ENCODE measurements around the gene TENM4.

GRCh38 chr11:78786746-78787145, 654.1 kb downstream of the TENM4 start:
- TF ChIP-seq CEBPB (IDR thresholded peaks at IDR 0.05; ENCODE audit: low read depth, low read length) (no peak), ATF3 (IDR thresholded peaks at IDR 0.05; ENCODE audit: insufficient read depth, low read depth, low read length) (no peak), POLR2A (IDR thresholded peaks at IDR 0.05; ENCODE audit: control extremely low read depth in 1 of 2, low read depth in 2 of 2, low read length in 2 of 2) (no peak), CTCF (IDR thresholded peaks at IDR 0.05; ENCODE audit: control extremely low read depth in 1 of 3, insufficient read depth in 1 of 3, low read depth in 1 of 3, low read length in 3 of 3) (no peak), POLR2AphosphoS5 (IDR thresholded peaks at IDR 0.05; ENCODE audit: low read depth, low read length) (no peak), TAF1 (IDR thresholded peaks at IDR 0.05; ENCODE audit: low read depth, low read length) (no peak), SP2 (IDR thresholded peaks at IDR 0.05; ENCODE audit: low read length) (no peak), SP1 (IDR thresholded peaks at IDR 0.05; ENCODE audit: low read depth, low read length) (no peak), EZH2 (IDR thresholded peaks at IDR 0.05; ENCODE audit: low read depth, low read length, severe bottlenecking) (no peak), CREB1 (IDR thresholded peaks at IDR 0.05) (no peak), JUN (IDR thresholded peaks at IDR 0.05; ENCODE audit: low read depth, low read length) (no peak), ZNF274 (IDR thresholded peaks at IDR 0.05; ENCODE audit: borderline replicate concordance, extremely low read depth, low read length) (no peak), MAX (IDR thresholded peaks at IDR 0.05) (no peak)
